NCI-H345 (cell line): ENCODE results near the gene AKT1.
A peak's percentile ranks its signal among the peaks of the same experiment; 100 is the strongest.

Source experiments
- DNase-seq: peaks from one replicate; lab custom pipeline; 2025; lab: John Stamatoyannopoulos, UW

The AKT1 gene

GRCh38 chr14:104772707-104773504 is 22.6 kb downstream of the AKT1 start:
- no peak for DNase-seq

GRCh38 chr14:104771918-104772706 is 23.4 kb downstream of the AKT1 start:
- no peak for DNase-seq

- no peak for DNase-seq
Observed at GRCh38 chr14:104771374-104771773, 24.2 kb downstream of the AKT1 start.

- no peak for DNase-seq
Observed at GRCh38 chr14:104770851-104771272, 24.7 kb downstream of the AKT1 start.

- no peak for DNase-seq
Observed at GRCh38 chr14:104770072-104770579, 25.4 kb downstream of the AKT1 start.

GRCh38 chr14:104769324-104770071 is 26.1 kb downstream of the AKT1 start:
- DNase-seq, result no peak

GRCh38 chr14:104768437-104769323 is 26.9 kb downstream of the AKT1 start:
- peak; percentile 79 for DNase-seq

GRCh38 chr14:104767634-104767918 is 28.0 kb downstream of the AKT1 start:
- no peak for DNase-seq

GRCh38 chr14:104766863-104767633 is 28.5 kb downstream of the AKT1 start:
- DNase-seq, result no peak

- no peak for DNase-seq
Observed at GRCh38 chr14:104766256-104766862, 29.2 kb downstream of the AKT1 start.

GRCh38 chr14:104765517-104765916 is 30.0 kb downstream of the AKT1 start:
- DNase-seq, result no peak

GRCh38 chr14:104758981-104759969 is 36.3 kb downstream of the AKT1 start:
- DNase-seq, result peak; percentile 53

GRCh38 chr14:104757681-104758392 is 37.7 kb downstream of the AKT1 start:
- DNase-seq, result no peak

- no peak for DNase-seq
Observed at GRCh38 chr14:104757238-104757585, 38.3 kb downstream of the AKT1 start.

- DNase-seq, result no peak
Observed at GRCh38 chr14:104756477-104757237, 38.9 kb downstream of the AKT1 start.

- no peak for DNase-seq
Observed at GRCh38 chr14:104755621-104756020, 39.9 kb downstream of the AKT1 start.

- DNase-seq, result no peak
Observed at GRCh38 chr14:104754213-104754851, 41.2 kb downstream of the AKT1 start.
